GM21447 (cell line): ENCODE data around the gene NR2F6.
"Not testable (repeated sequence)": the region's sequence is repeated elsewhere in the genome, so short reads cannot be mapped to it uniquely, and the experiment has no call there.

ENCODE experiments used
- ATAC-seq: cut with Tn5 transposase; IDR thresholded peaks from one replicate; pipeline ENCODE4 v1.9.1; 2021; ENCODE audit not compliant: unreplicated experiment

Gene NR2F6

DNA sequence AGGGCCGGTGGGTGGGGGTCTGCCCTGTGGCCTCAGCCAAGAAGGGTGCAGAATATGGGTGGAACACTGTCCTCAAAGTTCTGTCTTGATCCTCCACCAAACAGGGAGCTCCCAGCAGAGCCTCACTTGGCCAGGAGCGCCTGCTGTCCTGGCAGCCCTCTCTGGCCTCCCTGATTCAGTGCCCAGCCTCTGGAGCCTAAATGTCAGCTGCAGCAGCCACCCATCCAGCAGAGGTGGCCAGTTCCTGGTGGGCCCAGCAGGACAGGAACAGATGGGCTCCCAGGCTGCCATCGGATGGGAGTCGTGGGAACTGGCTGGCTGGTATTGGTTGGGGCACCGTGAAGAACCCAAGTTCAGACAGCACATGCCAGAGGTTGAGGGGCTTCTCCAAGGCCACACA lies 32.4 kb downstream of the NR2F6 start:
- no peak for ATAC-seq

DNA sequence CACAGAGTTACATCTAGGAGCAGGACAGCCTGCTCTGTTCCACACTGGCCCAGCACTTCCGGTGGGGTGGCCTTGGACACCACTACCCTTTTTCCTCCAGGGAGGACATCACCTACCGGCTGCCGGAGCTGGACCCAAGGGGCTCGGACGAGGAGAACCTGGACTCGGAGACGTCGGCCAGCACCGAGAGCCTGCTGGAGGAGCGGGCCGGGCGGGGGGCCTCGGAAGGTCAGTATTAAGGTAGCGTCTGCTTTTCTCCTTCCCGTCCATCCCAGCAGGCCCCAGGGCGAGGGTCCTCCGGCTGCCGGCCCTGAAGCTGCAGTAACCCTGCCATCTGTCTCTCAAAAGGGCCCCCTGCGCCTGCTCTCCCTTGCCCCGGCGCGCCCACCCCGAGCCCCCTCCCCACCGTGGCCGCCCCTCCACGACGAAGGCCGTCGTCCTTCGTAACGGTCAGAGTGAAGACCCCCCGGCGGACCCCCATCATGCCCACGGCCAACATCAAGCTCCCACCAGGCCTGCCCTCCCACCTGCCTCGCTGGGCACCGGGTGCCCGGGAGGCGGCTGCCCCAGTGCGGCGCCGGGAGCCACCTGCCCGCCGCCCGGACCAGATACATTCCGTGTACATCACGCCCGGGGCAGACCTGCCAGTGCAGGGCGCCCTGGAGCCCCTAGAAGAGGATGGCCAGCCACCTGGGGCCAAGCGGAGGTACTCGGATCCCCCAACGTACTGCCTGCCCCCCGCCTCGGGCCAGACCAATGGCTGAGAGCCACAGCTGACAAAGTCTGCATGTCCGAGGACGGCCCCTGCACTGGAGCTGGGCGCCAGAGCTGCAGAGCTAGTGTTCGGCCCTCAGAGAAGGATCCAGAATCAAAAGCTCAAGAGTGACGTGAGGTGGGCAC lies 33.9 kb downstream of the NR2F6 start:
- no peak for ATAC-seq

- ATAC-seq, result no peak
These were observed 35.4 kb downstream of the NR2F6 start for GRCh38 chr19:17210296-17210695.

DNA sequence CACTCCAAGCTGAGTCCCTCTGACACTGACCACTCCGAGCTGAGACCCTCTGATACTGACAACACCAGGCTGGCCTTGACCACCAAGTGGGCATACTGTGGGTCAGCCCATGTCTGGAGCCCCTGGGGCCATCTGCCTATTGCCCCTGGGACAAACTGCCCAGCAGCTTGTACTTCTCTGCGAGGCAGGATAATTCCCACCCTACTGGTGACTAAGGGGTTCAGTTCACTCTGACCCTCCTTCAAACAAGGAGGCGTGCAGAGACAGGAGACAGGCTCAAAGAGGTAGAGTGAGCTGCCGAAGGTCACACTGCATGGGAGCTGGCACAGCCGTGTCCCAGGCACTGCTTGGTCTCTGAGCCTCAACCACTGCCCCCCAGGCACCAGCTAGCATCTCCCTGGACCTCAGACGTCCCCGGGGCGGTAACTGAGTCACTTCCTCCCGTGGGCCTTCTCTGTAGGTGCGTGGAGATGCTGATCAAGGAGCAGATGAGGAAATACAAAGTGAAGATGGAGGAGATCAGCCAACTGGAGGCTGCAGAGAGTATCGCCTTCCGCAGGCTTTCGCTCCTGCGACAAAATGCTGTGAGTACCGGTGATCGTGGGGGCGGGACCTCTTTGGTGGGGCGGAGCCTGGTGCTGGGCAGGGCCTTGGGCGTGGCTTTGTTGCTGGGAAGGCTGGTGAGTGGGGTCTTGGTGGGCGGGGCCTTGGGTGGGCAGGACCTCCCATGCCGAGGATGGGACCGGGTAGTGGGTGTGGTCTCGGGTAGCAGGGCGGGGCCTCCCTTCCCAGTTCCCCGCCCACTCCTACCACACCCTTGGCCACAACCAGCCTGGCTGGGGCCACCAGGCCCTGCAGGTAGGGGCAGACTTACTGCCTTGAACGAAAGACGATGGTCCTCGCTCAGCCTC lies 36.3 kb downstream of the NR2F6 start:
- ATAC-seq, result no peak

DNA sequence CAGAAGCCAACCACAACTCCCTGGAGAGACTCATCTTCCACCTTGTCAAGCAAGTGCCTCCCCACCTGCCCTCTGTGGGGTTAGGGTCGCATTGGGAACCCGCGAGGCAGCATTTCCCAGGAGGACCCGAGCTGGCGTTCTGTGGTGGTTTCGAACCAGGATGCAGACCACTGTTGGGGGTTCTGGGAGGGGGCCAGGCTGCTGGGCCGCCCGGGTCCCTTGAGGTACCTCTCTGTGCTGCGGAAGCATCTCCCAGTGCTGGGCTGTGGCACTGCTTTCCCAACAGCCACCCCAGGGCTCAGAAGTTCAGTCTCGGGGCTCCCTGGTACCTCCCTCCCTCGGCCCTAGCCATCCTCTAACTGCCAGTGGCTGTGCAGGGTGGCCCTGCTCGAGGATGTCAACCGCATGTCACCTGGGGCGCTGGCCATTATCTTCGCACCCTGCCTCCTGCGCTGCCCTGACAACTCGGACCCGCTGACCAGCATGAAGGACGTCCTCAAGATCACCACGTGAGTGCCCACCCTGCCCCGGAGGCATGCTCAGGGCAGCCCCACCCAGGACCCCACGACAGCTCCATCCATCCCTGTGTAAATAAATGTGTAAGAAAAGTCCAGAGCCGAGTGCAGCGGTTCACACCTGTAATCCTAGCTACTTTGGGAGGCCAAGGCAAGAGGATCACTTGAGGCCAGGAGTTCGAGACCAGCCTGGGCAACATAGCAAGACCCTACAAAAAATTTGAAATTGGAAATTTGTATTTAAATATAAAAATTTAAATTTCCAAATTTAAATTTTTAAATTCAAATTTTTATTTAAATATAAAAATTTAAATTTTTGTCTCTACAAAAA lies 38.8 kb downstream of the NR2F6 start:
- ATAC-seq, result no peak

GRCh38 chr19:17205237-17206140 lies 40.2 kb downstream of the NR2F6 start:
- no peak for ATAC-seq

- ATAC-seq, result no peak
These were observed 43.0 kb downstream of the NR2F6 start for GRCh38 chr19:17202713-17203112.

GRCh38 chr19:17202249-17202648 lies 43.5 kb downstream of the NR2F6 start:
- ATAC-seq, result no peak

DNA sequence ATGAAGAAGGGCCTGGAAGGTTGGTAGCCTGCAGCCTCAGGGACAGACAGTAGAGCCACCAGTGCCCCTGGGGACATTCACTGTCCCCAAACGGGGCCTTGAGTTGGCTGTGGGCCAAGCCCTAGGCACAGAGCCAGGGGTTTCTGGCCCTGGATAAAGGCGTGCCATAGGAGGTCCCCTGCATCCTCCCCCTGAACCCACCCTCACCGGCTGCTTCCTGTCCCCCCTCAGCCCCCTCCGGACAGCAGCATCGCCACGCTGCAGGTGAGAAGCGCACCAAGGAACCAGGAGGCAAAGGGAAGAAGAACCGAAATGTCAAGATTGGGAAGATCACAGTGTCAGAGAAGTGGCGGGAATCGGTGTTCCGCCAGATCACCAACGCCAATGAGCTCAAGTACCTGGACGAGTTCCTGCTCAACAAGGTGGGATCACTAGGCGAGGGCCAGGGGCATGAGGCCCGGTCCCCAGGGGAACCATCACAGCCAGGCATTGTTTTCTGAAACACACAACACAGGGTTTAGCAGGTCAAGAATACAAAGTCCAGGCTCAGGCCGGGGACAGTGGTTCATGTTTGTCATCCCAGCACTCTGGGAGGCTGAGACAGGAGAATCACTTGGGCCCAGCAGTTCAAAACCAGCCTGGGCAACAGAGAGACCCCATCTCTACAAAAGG lies 45.2 kb downstream of the NR2F6 start:
- no peak for ATAC-seq

GRCh38 chr19:17197666-17198065 lies 48.1 kb downstream of the NR2F6 start:
- no peak for ATAC-seq

GRCh38 chr19:17196610-17197009 lies 49.1 kb downstream of the NR2F6 start:
- no peak for ATAC-seq

- ATAC-seq, result no peak
These were observed 50.6 kb downstream of the NR2F6 start for GRCh38 chr19:17195106-17195505.

DNA sequence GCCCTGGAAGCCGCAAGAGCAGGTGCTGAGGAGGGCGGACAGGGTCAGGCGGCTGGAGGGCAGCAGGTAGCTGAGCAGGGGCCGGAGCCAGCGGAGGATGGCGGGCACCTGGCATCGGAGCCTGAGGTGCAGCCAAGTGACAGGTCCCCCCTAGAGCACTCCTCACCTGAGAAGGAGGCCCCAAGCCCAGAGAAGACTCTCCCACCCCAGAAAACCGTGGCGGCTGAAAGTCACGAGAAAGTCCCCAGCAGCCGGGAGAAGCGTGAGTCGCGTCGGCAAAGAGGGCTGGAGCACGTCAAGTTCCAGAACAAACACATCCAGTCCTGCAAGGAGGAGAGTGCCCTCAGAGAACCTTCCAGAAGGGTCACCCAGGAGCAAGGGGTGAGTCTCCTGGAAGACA lies 51.1 kb downstream of the NR2F6 start:
- ATAC-seq, result no peak

GRCh38 chr19:17192751-17193150 lies 53.0 kb downstream of the NR2F6 start:
- no peak for ATAC-seq

- ATAC-seq, result not testable (repeated sequence)
These were observed 54.0 kb downstream of the NR2F6 start for GRCh38 chr19:17191736-17192135.

- no peak for ATAC-seq
These were observed 60.1 kb downstream of the NR2F6 start for GRCh38 chr19:17185590-17185989.

DNA sequence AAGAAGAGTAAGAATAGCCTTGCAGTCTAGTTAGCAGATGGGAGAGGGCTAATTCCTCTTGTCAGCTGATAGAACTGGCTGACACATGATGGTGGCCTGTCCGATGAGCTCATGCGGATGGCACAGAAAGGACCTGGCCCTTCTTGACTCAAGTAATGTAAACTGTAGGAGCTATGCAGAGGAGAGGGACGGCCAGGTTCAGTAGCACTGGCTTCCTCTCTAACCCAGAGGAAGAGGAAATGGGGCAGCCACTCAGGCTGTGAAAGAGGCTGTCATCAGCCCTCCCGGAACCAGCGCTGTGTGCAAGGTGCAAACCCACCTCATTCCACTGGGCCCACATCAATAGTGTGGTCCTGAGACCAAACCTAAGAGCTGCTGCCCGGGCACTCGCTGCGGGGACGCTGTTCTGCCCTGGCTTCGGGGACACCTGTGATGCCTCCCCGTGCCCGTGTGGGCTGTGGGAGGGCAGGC lies 61.3 kb downstream of the NR2F6 start:
- peak; percentile 44 for ATAC-seq

DNA sequence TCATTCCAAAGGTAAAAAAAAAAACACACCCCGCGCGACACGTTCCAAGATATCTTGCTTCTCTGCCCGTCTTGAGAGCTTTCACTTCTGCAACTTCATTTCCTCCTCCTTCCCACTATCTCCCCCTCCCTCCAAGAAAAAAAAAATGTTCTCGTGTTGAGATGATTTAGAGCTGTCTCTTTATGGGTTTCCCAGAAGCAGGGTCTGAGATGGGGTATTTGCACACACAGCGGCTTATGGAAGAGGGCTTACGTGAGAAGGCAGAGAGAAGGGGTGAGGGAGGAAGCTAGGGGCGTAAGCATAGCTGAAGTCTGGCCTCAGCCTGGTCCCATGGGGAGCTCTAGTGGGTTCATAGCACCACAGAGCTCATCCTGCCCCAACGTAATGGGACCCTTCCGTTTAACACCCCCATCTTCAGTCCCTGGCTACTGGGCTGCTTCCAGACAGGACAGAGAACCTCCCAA lies 61.8 kb downstream of the NR2F6 start:
- peak; percentile 57 for ATAC-seq

GRCh38 chr19:17183271-17183761 lies 62.4 kb downstream of the NR2F6 start:
- ATAC-seq, result no peak
